ENCODE results near the gene ST7. TPM values are rescaled to one million over a fixed set of nuclear protein-coding genes. Genes with fewer than 3 reads are reported as not detected.

The ST7 gene
- total and polyA plus RNA-seq, 2 experiments from 2014 or later = 9.9 to 18.3 TPM

DNA sequence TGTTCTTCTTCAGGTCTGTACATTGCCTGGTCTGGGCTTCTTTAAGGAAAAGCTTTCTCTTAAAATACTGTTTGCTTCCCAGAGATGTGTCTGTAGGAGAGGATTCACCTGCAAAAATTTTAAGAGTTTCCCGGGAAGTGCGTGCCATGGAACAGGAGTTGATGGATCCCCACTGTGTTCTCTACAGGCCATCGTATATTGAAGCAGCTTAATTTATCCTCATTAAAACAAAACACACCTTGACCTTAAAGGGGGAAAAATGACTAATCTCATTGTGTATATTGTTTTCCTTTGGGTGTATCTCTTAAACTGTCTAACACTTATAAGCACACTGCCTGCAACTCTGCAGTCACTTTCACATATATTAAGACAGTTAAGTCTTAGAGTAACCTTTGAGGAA is 111.4 kb downstream of the ST7 start:
- Mint-ChIP-seq H3K36me3 (ENCODE audit: low read depth) (no peaks in the 10 kb centered on the region), H3K4me1 (peaks cover 36% of the 10 kb centered on the region), H3K9me3 (no peaks in the 10 kb centered on the region), H3K27me3 (ENCODE audit: insufficient read depth, low read depth, poor library complexity) (no peaks in the 10 kb centered on the region), H3K4me3 (no peak overlapping the region), H3K27ac (0 out of 2 replicates have a peak overlapping the region, but pooled peaks have one; percentile 26)
- H3K27ac ChIP-seq (ENCODE audit: low read depth) = no peak overlapping the region
- DNase-seq (ENCODE audit: low spot score) (no peak), ATAC-seq (peak; percentile 65)
- no peak overlapping the region for H3K4me3 ChIP-seq
- H3K4me1 ChIP-seq (ENCODE audit: insufficient read depth) = peaks cover 10% of the 10 kb centered on the region; the same call in 1 of the 2 replicates
- no peaks in the 10 kb centered on the region for H3K9me2 ChIP-seq (ENCODE audit: insufficient read depth)
- H3K27me3 ChIP-seq (ENCODE audit: insufficient read depth) = no peaks in the 10 kb centered on the region
- no peaks in the 10 kb centered on the region for H3K36me3 ChIP-seq (ENCODE audit: insufficient read depth)
- H4K20me1 ChIP-seq (replicated peaks; ENCODE audit: insufficient read depth) = no peaks in the 10 kb centered on the region
- H2AFZ ChIP-seq = no peak overlapping the region
- TF ChIP-seq EZH2phosphoT487 (IDR thresholded peaks at IDR 0.05; ENCODE audit: unreplicated experiment) = no peak
- TF ChIP-seq ZNF331 (CRISPR knock-in tag; IDR thresholded peaks at IDR 0.05; ENCODE audit: low read depth) = no peak
- no peak for TF ChIP-seq JUNB (IDR thresholded peaks at IDR 0.05; ENCODE audit: unreplicated experiment)
- TF ChIP-seq, protein P1, sequence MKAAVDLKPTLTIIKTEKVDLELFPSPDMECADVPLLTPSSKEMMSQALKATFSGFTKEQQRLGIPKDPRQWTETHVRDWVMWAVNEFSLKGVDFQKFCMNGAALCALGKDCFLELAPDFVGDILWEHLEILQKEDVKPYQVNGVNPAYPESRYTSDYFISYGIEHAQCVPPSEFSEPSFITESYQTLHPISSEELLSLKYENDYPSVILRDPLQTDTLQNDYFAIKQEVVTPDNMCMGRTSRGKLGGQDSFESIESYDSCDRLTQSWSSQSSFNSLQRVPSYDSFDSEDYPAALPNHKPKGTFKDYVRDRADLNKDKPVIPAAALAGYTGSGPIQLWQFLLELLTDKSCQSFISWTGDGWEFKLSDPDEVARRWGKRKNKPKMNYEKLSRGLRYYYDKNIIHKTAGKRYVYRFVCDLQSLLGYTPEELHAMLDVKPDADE (IDR thresholded peaks at IDR 0.05) = no peak
- TF ChIP-seq, protein P2, sequence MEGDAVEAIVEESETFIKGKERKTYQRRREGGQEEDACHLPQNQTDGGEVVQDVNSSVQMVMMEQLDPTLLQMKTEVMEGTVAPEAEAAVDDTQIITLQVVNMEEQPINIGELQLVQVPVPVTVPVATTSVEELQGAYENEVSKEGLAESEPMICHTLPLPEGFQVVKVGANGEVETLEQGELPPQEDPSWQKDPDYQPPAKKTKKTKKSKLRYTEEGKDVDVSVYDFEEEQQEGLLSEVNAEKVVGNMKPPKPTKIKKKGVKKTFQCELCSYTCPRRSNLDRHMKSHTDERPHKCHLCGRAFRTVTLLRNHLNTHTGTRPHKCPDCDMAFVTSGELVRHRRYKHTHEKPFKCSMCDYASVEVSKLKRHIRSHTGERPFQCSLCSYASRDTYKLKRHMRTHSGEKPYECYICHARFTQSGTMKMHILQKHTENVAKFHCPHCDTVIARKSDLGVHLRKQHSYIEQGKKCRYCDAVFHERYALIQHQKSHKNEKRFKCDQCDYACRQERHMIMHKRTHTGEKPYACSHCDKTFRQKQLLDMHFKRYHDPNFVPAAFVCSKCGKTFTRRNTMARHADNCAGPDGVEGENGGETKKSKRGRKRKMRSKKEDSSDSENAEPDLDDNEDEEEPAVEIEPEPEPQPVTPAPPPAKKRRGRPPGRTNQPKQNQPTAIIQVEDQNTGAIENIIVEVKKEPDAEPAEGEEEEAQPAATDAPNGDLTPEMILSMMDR (conservative IDR thresholded peaks at IDR 0.05; ENCODE audit: low read depth in 2 of 2) = no peak
- no peak for TF ChIP-seq POLR2AphosphoS5 (IDR thresholded peaks at IDR 0.05; ENCODE audit: low read depth)
- TF ChIP-seq NANOG (IDR thresholded peaks at IDR 0.05; ENCODE audit: borderline replicate concordance) = no peak
- TF ChIP-seq STAT1 (IDR thresholded peaks at IDR 0.05; ENCODE audit: unreplicated experiment) = no peak
- no peak for TF ChIP-seq CREB1 (CRISPR knock-in tag; IDR thresholded peaks at IDR 0.05; ENCODE audit: low read depth)
- TF ChIP-seq, protein P3, sequence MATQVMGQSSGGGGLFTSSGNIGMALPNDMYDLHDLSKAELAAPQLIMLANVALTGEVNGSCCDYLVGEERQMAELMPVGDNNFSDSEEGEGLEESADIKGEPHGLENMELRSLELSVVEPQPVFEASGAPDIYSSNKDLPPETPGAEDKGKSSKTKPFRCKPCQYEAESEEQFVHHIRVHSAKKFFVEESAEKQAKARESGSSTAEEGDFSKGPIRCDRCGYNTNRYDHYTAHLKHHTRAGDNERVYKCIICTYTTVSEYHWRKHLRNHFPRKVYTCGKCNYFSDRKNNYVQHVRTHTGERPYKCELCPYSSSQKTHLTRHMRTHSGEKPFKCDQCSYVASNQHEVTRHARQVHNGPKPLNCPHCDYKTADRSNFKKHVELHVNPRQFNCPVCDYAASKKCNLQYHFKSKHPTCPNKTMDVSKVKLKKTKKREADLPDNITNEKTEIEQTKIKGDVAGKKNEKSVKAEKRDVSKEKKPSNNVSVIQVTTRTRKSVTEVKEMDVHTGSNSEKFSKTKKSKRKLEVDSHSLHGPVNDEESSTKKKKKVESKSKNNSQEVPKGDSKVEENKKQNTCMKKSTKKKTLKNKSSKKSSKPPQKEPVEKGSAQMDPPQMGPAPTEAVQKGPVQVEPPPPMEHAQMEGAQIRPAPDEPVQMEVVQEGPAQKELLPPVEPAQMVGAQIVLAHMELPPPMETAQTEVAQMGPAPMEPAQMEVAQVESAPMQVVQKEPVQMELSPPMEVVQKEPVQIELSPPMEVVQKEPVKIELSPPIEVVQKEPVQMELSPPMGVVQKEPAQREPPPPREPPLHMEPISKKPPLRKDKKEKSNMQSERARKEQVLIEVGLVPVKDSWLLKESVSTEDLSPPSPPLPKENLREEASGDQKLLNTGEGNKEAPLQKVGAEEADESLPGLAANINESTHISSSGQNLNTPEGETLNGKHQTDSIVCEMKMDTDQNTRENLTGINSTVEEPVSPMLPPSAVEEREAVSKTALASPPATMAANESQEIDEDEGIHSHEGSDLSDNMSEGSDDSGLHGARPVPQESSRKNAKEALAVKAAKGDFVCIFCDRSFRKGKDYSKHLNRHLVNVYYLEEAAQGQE (IDR thresholded peaks at IDR 0.05; ENCODE audit: unreplicated experiment) = no peak
- no peak for TF ChIP-seq ZNF114 (CRISPR knock-in tag; IDR thresholded peaks at IDR 0.05)
- TF ChIP-seq EZH2 (IDR thresholded peaks at IDR 0.05; ENCODE audit: low read depth, unreplicated experiment) = no peak
- TF ChIP-seq, protein P4, sequence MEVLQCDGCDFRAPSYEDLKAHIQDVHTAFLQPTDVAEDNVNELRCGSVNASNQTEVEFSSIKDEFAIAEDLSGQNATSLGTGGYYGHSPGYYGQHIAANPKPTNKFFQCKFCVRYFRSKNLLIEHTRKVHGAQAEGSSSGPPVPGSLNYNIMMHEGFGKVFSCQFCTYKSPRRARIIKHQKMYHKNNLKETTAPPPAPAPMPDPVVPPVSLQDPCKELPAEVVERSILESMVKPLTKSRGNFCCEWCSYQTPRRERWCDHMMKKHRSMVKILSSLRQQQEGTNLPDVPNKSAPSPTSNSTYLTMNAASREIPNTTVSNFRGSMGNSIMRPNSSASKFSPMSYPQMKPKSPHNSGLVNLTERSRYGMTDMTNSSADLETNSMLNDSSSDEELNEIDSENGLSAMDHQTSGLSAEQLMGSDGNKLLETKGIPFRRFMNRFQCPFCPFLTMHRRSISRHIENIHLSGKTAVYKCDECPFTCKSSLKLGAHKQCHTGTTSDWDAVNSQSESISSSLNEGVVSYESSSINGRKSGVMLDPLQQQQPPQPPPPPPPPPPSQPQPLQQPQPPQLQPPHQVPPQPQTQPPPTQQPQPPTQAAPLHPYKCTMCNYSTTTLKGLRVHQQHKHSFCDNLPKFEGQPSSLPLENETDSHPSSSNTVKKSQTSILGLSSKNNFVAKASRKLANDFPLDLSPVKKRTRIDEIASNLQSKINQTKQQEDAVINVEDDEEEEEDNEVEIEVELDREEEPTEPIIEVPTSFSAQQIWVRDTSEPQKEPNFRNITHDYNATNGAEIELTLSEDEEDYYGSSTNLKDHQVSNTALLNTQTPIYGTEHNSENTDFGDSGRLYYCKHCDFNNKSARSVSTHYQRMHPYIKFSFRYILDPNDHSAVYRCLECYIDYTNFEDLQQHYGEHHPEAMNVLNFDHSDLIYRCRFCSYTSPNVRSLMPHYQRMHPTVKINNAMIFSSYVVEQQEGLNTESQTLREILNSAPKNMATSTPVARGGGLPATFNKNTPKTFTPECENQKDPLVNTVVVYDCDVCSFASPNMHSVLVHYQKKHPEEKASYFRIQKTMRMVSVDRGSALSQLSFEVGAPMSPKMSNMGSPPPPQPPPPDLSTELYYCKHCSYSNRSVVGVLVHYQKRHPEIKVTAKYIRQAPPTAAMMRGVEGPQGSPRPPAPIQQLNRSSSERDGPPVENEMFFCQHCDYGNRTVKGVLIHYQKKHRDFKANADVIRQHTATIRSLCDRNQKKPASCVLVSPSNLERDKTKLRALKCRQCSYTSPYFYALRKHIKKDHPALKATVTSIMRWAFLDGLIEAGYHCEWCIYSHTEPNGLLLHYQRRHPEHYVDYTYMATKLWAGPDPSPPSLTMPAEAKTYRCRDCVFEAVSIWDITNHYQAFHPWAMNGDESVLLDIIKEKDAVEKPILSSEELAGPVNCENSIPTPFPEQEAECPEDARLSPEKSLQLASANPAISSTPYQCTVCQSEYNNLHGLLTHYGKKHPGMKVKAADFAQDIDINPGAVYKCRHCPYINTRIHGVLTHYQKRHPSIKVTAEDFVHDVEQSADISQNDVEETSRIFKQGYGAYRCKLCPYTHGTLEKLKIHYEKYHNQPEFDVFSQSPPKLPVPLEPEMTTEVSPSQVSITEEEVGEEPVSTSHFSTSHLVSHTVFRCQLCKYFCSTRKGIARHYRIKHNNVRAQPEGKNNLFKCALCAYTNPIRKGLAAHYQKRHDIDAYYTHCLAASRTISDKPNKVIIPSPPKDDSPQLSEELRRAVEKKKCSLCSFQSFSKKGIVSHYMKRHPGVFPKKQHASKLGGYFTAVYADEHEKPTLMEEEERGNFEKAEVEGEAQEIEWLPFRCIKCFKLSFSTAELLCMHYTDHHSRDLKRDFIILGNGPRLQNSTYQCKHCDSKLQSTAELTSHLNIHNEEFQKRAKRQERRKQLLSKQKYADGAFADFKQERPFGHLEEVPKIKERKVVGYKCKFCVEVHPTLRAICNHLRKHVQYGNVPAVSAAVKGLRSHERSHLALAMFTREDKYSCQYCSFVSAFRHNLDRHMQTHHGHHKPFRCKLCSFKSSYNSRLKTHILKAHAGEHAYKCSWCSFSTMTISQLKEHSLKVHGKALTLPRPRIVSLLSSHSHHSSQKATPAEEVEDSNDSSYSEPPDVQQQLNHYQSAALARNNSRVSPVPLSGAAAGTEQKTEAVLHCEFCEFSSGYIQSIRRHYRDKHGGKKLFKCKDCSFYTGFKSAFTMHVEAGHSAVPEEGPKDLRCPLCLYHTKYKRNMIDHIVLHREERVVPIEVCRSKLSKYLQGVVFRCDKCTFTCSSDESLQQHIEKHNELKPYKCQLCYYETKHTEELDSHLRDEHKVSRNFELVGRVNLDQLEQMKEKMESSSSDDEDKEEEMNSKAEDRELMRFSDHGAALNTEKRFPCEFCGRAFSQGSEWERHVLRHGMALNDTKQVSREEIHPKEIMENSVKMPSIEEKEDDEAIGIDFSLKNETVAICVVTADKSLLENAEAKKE (CRISPR knock-in tag; IDR thresholded peaks at IDR 0.05) = no peak
- H3K4me2 ChIP-seq = no peak overlapping the region
- no peaks in the 10 kb centered on the region for H3K79me2 ChIP-seq (replicated peaks; ENCODE audit: insufficient read depth)
- no peaks in the 10 kb centered on the region for H3F3A ChIP-seq (replicated peaks; ENCODE audit: low read depth)
